COLO668 (cell line): ENCODE results near the gene NUDT22.

Source experiments
- DNase-seq: peaks from one replicate; lab custom pipeline; 2025; ENCODE audit not compliant: unreplicated experiment; lab: John Stamatoyannopoulos, UW

The NUDT22 gene

GRCh38 chr11:64268025-64268892 is 42.2 kb downstream of the NUDT22 start:
- peak; percentile 16 for DNase-seq

GRCh38 chr11:64268893-64269539 is 42.9 kb downstream of the NUDT22 start:
- peak; percentile 56 for DNase-seq

GRCh38 chr11:64269540-64270220 is 43.6 kb downstream of the NUDT22 start:
- peak; percentile 97 for DNase-seq

GRCh38 chr11:64275031-64275800 is 49.1 kb downstream of the NUDT22 start:
- no peak for DNase-seq

- DNase-seq, result no peak
Observed at GRCh38 chr11:64275841-64276240, 49.8 kb downstream of the NUDT22 start.

- no peak for DNase-seq
Observed at GRCh38 chr11:64276653-64277431, 50.8 kb downstream of the NUDT22 start.

GRCh38 chr11:64278576-64279190 is 52.6 kb downstream of the NUDT22 start:
- DNase-seq, result no peak
